ENCODE measurements around the gene G3BP1. TPM values are rescaled to one million over a fixed set of nuclear protein-coding genes. Genes with fewer than 3 reads are reported as not detected.
"Not testable (repeated sequence)": the region's sequence is repeated elsewhere in the genome, so short reads cannot be mapped to it uniquely, and the experiment has no call there.

Gene G3BP1
- total and polyA plus RNA-seq, 2 donors (not counting 1 experiment from before 2014, with no cell fraction given) = 68.2 to 132 TPM

DNA sequence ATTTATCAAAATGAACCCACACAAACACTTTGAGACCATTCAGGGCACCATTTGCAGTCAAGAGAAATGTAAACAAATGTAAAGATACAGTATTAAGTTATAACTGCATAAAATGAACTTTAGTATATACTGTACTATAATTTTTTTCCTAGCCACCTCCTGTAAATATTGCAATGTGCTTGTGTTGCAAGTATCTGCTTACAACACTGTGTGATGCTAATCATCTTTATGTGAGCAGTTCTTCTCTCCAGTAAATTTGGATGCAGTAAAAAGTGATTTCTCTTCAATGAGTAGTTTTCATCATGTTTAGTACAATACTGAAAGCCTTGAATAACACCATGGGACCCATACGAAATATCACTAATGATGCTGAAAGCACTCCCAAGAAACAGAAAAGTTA lies 9.4 kb downstream of the G3BP1 start:
- Histone ChIP-seq H3K9ac (ENCODE audit: insufficient read depth, low read length) (no peak overlapping the region), H3K27me3 (ENCODE audit: control insufficient read depth, insufficient read depth, low read length) (no peaks in the 10 kb centered on the region), H4K20me1 (ENCODE audit: control insufficient read depth, extremely low read depth, insufficient read depth, low read length) (peaks cover 4% of the 10 kb centered on the region), H3K4me1 (ENCODE audit: control insufficient read depth, extremely low read depth, insufficient read depth, low read length) (peaks cover 2% of the 10 kb centered on the region), H3K79me2 (ENCODE audit: control insufficient read depth, insufficient read depth, low read length) (peaks cover 100% of the 10 kb centered on the region), H2AFZ (ENCODE audit: low read length) (no peak overlapping the region), H3K4me3 (replicated peaks in 1 of 4; ENCODE audit: control extremely low read depth in 1 of 4, insufficient read depth in 1 of 4, low read depth in 3 of 4, low read length in 4 of 4) (no peak overlapping the region), H3K4me2 (ENCODE audit: extremely low read depth, insufficient read depth, low read length) (no peak overlapping the region), H3K9me3 (ENCODE audit: control insufficient read depth, insufficient read depth, low read depth, low read length) (no peaks in the 10 kb centered on the region), H3K27ac (ENCODE audit: insufficient read depth, low read length) (no peak overlapping the region), H3K36me3 (ENCODE audit: control insufficient read depth, insufficient read depth, low read length) (no peaks in the 10 kb centered on the region)
- DNase-seq (ENCODE audit: low read depth in 2 of 2) = no peak
- TF ChIP-seq CTCF (conservative IDR thresholded peaks at IDR 0.05 in 1 of 2, IDR thresholded peaks at IDR 0.05 in 1 of 2; ENCODE audit: low read depth in 1 of 2, low read length in 2 of 2) = no peak
- no peak for TF ChIP-seq EZH2 (IDR thresholded peaks at IDR 0.05; ENCODE audit: low read length, missing control alignments)

DNA sequence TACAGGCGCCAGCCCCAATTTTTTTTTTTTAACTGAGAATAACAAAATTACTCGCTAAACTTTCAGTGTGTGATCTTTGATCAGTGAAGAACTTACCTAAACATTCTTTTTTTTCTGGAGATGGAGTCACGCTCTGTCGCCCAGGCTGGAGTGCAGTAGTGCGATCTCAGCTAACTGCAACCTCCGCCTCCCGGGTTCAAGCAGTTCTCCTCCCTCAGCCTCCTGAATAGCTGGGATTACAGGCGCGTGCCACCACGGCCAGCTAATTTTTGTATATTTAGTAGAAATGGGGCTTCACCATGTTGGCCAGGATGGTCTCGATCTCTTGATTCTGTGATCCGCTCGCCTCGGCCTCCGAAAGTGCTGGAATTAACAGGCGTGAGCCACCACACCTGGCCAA lies 11.9 kb downstream of the G3BP1 start:
- not testable (repeated sequence) for H3K4me3 ChIP-seq (replicated peaks in 1 of 4; ENCODE audit: control extremely low read depth in 1 of 4, insufficient read depth in 1 of 4, low read depth in 3 of 4, low read length in 4 of 4); H3K4me2 ChIP-seq (ENCODE audit: extremely low read depth, insufficient read depth, low read length); DNase-seq (ENCODE audit: low read depth in 2 of 2); H3K9me3 ChIP-seq (ENCODE audit: control insufficient read depth, insufficient read depth, low read depth, low read length); H3K27ac ChIP-seq (ENCODE audit: insufficient read depth, low read length); H3K27me3 ChIP-seq (ENCODE audit: control insufficient read depth, insufficient read depth, low read length); H3K4me1 ChIP-seq (ENCODE audit: control insufficient read depth, extremely low read depth, insufficient read depth, low read length); H3K36me3 ChIP-seq (ENCODE audit: control insufficient read depth, insufficient read depth, low read length); H4K20me1 ChIP-seq (ENCODE audit: control insufficient read depth, extremely low read depth, insufficient read depth, low read length); H3K9ac ChIP-seq (ENCODE audit: insufficient read depth, low read length); H2AFZ ChIP-seq (ENCODE audit: low read length)
- peaks cover 97% of the 10 kb centered on the region for H3K79me2 ChIP-seq (ENCODE audit: control insufficient read depth, insufficient read depth, low read length)

DNA sequence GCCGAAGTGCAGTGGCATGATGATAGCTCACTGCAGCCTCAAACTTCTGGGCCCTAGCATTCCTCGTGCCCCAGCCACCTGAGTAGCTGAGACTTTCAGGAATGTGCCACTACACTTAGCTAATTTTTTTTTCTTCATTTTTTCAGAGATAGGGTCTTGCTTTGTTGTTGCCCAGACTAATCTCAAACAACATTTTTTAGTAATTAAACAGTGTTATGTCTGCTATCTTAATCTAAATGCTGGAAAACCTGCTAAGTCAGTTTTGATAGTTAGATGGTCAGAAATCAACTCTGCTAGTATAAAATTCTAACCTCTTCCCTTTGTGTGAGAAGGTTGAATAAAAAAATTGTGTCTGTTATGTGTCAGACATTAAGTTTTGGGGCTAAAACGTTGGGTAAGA lies 12.4 kb downstream of the G3BP1 start:
- peaks cover 6% of the 10 kb centered on the region for H4K20me1 ChIP-seq (ENCODE audit: control insufficient read depth, extremely low read depth, insufficient read depth, low read length)
- no peak for DNase-seq (ENCODE audit: low read depth in 2 of 2)
- TF ChIP-seq EZH2 (IDR thresholded peaks at IDR 0.05; ENCODE audit: low read length, missing control alignments) (no peak), CTCF (conservative IDR thresholded peaks at IDR 0.05 in 1 of 2, IDR thresholded peaks at IDR 0.05 in 1 of 2; ENCODE audit: low read depth in 1 of 2, low read length in 2 of 2) (no peak)
- no peak overlapping the region for H2AFZ ChIP-seq (ENCODE audit: low read length)
- no peak overlapping the region for H3K9ac ChIP-seq (ENCODE audit: insufficient read depth, low read length)
- H3K9me3 ChIP-seq (ENCODE audit: control insufficient read depth, insufficient read depth, low read depth, low read length) = no peaks in the 10 kb centered on the region
- H3K27me3 ChIP-seq (ENCODE audit: control insufficient read depth, insufficient read depth, low read length) = no peaks in the 10 kb centered on the region
- peaks cover 4% of the 10 kb centered on the region for H3K36me3 ChIP-seq (ENCODE audit: control insufficient read depth, insufficient read depth, low read length)
- no peak overlapping the region for H3K27ac ChIP-seq (ENCODE audit: insufficient read depth, low read length)
- H3K79me2 ChIP-seq (ENCODE audit: control insufficient read depth, insufficient read depth, low read length) = peaks cover 97% of the 10 kb centered on the region
- H3K4me2 ChIP-seq (ENCODE audit: extremely low read depth, insufficient read depth, low read length) = no peak overlapping the region
- no peaks in the 10 kb centered on the region for H3K4me1 ChIP-seq (ENCODE audit: control insufficient read depth, extremely low read depth, insufficient read depth, low read length)
- no peak overlapping the region for H3K4me3 ChIP-seq (replicated peaks in 1 of 4; ENCODE audit: control extremely low read depth in 1 of 4, insufficient read depth in 1 of 4, low read depth in 3 of 4, low read length in 4 of 4)
